H9 (cell line): ENCODE data around the gene TNPO3. TPM values are rescaled to one million over a fixed set of nuclear protein-coding genes. Genes with fewer than 3 reads are reported as not detected.
A peak's percentile ranks its signal among the peaks of the same experiment; 100 is the strongest.

Source experiments
- DNase-seq: peaks from one replicate; pipeline ENCODE4 v3.0.0-alpha.2; 2017
- H2AFZ ChIP-seq: one replicate; pipeline ENCODE4 v1.6.1; 2013; ENCODE audit warnings: mild to moderate bottlenecking, low read length, control low read depth, moderate library complexity
- H2AK5ac ChIP-seq: 2 replicates; pipeline ENCODE4 v1.6.1; 2013; ENCODE audit warnings: low read length, control low read depth, mixed read lengths; ENCODE audit not compliant: insufficient read length
- H2BK120ac ChIP-seq: one replicate; pipeline ENCODE4 v1.6.1; 2013; ENCODE audit warnings: low read depth, mild to moderate bottlenecking, low read length, control low read depth, inconsistent platforms; ENCODE audit not compliant: poor library complexity, severe bottlenecking
- H2BK12ac ChIP-seq: 2 replicates; pipeline ENCODE4 v1.6.1; 2013; ENCODE audit warnings: low read length, control low read depth, mixed read lengths, low read depth; ENCODE audit not compliant: insufficient read length
- H2BK15ac ChIP-seq: 2 replicates; pipeline ENCODE4 v1.6.1; 2013; ENCODE audit warnings: low read depth, low read length, control low read depth
- H2BK20ac ChIP-seq: one replicate; pipeline ENCODE4 v1.6.1; 2013; ENCODE audit warnings: low read depth, mild to moderate bottlenecking, low read length, control low read depth, inconsistent platforms; ENCODE audit not compliant: poor library complexity, severe bottlenecking
- H2BK5ac ChIP-seq: 2 replicates; pipeline ENCODE4 v1.6.1; 2013; ENCODE audit warnings: low read length, control low read depth, mixed read lengths; ENCODE audit not compliant: insufficient read length
- H3K14ac ChIP-seq: 2 replicates; pipeline ENCODE4 v1.6.1; 2013; ENCODE audit warnings: low read length, control low read depth; ENCODE audit not compliant: insufficient read depth
- H3K18ac ChIP-seq: 2 replicates; pipeline ENCODE4 v1.6.1; 2013; ENCODE audit warnings: low read depth, mild to moderate bottlenecking, mixed read lengths, low read length, control low read depth; ENCODE audit not compliant: insufficient read length
- H3K23ac ChIP-seq: 2 replicates; pipeline ENCODE4 v1.6.1; 2013; ENCODE audit warnings: low read length, control low read depth, mixed read lengths, low read depth; ENCODE audit not compliant: insufficient read length
- H3K23me2 ChIP-seq: 2 replicates; pipeline ENCODE4 v1.6.1; 2013; ENCODE audit warnings: low read depth, mild to moderate bottlenecking, mixed read lengths, low read length, control low read depth; ENCODE audit not compliant: insufficient read length, poor library complexity, severe bottlenecking
- H3K27ac ChIP-seq: 2 replicates; pipeline ENCODE4 v1.5.1; 2013; ENCODE audit warnings: low read length, control low read depth, mixed read lengths, low read depth; ENCODE audit not compliant: insufficient read length
- H3K27me3 ChIP-seq: 2 replicates; pipeline ENCODE4 v1.6.1; 2013; ENCODE audit warnings: low read length, control low read depth, inconsistent platforms; ENCODE audit not compliant: insufficient read depth
- H3K4ac ChIP-seq: 2 replicates; pipeline ENCODE4 v1.6.1; 2013; ENCODE audit warnings: low read depth, mild to moderate bottlenecking, control low read depth, inconsistent platforms, low read length, moderate library complexity
- H3K4me1 ChIP-seq: 2 replicates; pipeline ENCODE4 v1.6.1; 2013; ENCODE audit warnings: low read length, control low read depth, inconsistent platforms; ENCODE audit not compliant: insufficient read depth
- H3K4me2 ChIP-seq: 2 replicates; pipeline ENCODE4 v1.6.1; 2013; ENCODE audit warnings: low read length, control low read depth, mixed read lengths; ENCODE audit not compliant: insufficient read length, insufficient read depth
- H3K56ac ChIP-seq: 2 replicates; pipeline ENCODE4 v1.6.1; 2013; ENCODE audit warnings: low read depth, mild to moderate bottlenecking, mixed read lengths, low read length, control low read depth; ENCODE audit not compliant: insufficient read length
- H3K79me1 ChIP-seq: 2 replicates; pipeline ENCODE4 v1.6.1; 2013; ENCODE audit warnings: low read depth, mild to moderate bottlenecking, moderate library complexity, low read length, control low read depth, inconsistent platforms; ENCODE audit not compliant: insufficient read depth, poor library complexity, severe bottlenecking
- H3K79me2 ChIP-seq: 2 replicates; pipeline ENCODE4 v1.6.1; 2013; ENCODE audit warnings: low read length, control low read depth, inconsistent platforms; ENCODE audit not compliant: insufficient read depth
- H3K9ac ChIP-seq: 2 replicates; pipeline ENCODE4 v1.6.1; 2013; ENCODE audit warnings: low read length, control low read depth, mixed read lengths; ENCODE audit not compliant: insufficient read length; ENCODE audit errors: extremely low read depth
- H3K9me3 ChIP-seq: one replicate; pipeline ENCODE4 v1.6.1; 2013; ENCODE audit warnings: low read depth, low read length, inconsistent platforms; ENCODE audit not compliant: control insufficient read depth
- H3T11ph ChIP-seq: one replicate; pipeline ENCODE4 v1.6.1; 2013; ENCODE audit warnings: mild to moderate bottlenecking, low read length, control low read depth, inconsistent platforms
- H4K20me1 ChIP-seq: one replicate; pipeline ENCODE4 v1.6.1; 2013; ENCODE audit not compliant: control insufficient read depth, insufficient read length, insufficient read depth
- H4K5ac ChIP-seq: 2 replicates; pipeline ENCODE4 v1.6.1; 2013; ENCODE audit warnings: low read depth, mild to moderate bottlenecking, mixed read lengths, low read length, control low read depth; ENCODE audit not compliant: insufficient read length
- H4K8ac ChIP-seq: replicated peaks from 2 replicates; pipeline ENCODE4 v1.6.1; 2013; ENCODE audit warnings: low read length, control low read depth, mixed read lengths, low read depth; ENCODE audit not compliant: insufficient read length
- H4K91ac ChIP-seq: 2 replicates; pipeline ENCODE4 v1.6.1; 2013; ENCODE audit warnings: low read depth, mild to moderate bottlenecking, moderate library complexity, mixed read lengths, low read length, control low read depth; ENCODE audit not compliant: insufficient read length
- H3K27ac Mint-ChIP-seq, 3 experiments: 2 replicates in 2 of 3; 3 replicates in 1 of 3; pipeline ENCODE4 v1.8.0; 2020 to 2021; ENCODE audit warnings: mixed read lengths in 3 of 3, mild to moderate bottlenecking in 1 of 3, moderate library complexity in 1 of 3
- H3K27me3 Mint-ChIP-seq: 2 replicates; pipeline ENCODE4 v1.8.0; 2021; ENCODE audit warnings: low read depth, mild to moderate bottlenecking, moderate library complexity, mixed read lengths
- H3K36me3 Mint-ChIP-seq, 3 experiments: 2 replicates in 2 of 3; 3 replicates in 1 of 3; pipeline ENCODE4 v1.8.0; 2020 to 2021; ENCODE audit warnings: low read depth in 3 of 3, mixed read lengths in 3 of 3; ENCODE audit not compliant: insufficient read depth in 1 of 3
- H3K4me1 Mint-ChIP-seq, 2 experiments: 2 replicates each; pipeline ENCODE4 v1.8.0; 2020; ENCODE audit warnings: mixed read lengths in 2 of 2
- H3K4me3 Mint-ChIP-seq, 2 experiments: 2 replicates in 1 of 2; 3 replicates in 1 of 2; pipeline ENCODE4 v1.8.0; 2020 to 2021; ENCODE audit warnings: mild to moderate bottlenecking in 2 of 2, mixed read lengths in 2 of 2, moderate library complexity in 1 of 2
- H3K9me3 Mint-ChIP-seq, 2 experiments: 2 replicates in 1 of 2; 3 replicates in 1 of 2; pipeline ENCODE4 v1.8.0; 2020; ENCODE audit warnings: mild to moderate bottlenecking in 2 of 2, mixed read lengths in 2 of 2, moderate library complexity in 1 of 2
- CTCF ChIP-seq: fragments of 200-600 bp; sonication (generic); conservative IDR thresholded peaks from 3 replicates; pipeline ENCODE4 v1.8.0; 2021; ENCODE audit warnings: antibody characterized with exemption, mild to moderate bottlenecking
- WGBS: extraction: QIAGEN DNeasy Blood & Tissue Kit; methylation state at CpG from one replicate; pipeline ENCODE4 v1.1.7; 2013; ENCODE audit warnings: missing lambda C conversion rate, low lambda C conversion rate, mixed read lengths; ENCODE audit not compliant: insufficient read length; ENCODE audit errors: extremely low coverage; 5-methylcytosine and 5-hydroxymethylcytosine counted together
- total RNA-seq: library from RNA; stranded (reverse); gene quantifications from 2 replicates; pipeline ENCODE4 v1.2.1, GENCODE V29; 2021

Gene TNPO3
- total RNA-seq, 1 experiment from 2014 or later = 90.1 TPM

GRCh38 chr7:128911423-128912031 lies 143.4 kb downstream of the TNPO3 start:
- no peak overlapping the region for H2BK12ac ChIP-seq
- no peak overlapping the region for H4K91ac ChIP-seq
- H4K5ac ChIP-seq = no peak overlapping the region
- H3K14ac ChIP-seq = 0 out of 2 replicates have a peak overlapping the region, but pooled peaks have one; percentile 19
- no peaks in the 10 kb centered on the region for H3K9me3 ChIP-seq
- H3K79me1 ChIP-seq = no peaks in the 10 kb centered on the region
- H2BK5ac ChIP-seq = no peak overlapping the region
- H3K36me3 Mint-ChIP-seq = peaks cover 0 to under 1% (median 0%) of the 10 kb centered on the region in 3 experiments; a peak in 2 of 7 replicates
- H3K23ac ChIP-seq = no peak overlapping the region
- no peak for TF ChIP-seq CTCF
- H3K4me2 ChIP-seq = no peak overlapping the region
- no peak overlapping the region for H2AFZ ChIP-seq
- H3K9me3 Mint-ChIP-seq = peaks cover 0 to 2% of the 10 kb centered on the region in 2 experiments; a peak in 1 of 5 replicates
- no peak overlapping the region for H3K56ac ChIP-seq
- H3K4me1 Mint-ChIP-seq = peaks cover 25 to 37% of the 10 kb centered on the region in 2 experiments
- H2BK120ac ChIP-seq = no peak overlapping the region
- peaks cover 8% of the 10 kb centered on the region; the same call in 1 of the 2 replicates for H3K27me3 ChIP-seq
- no peaks in the 10 kb centered on the region for H4K20me1 ChIP-seq
- no peak overlapping the region for H2BK20ac ChIP-seq
- no peaks in the 10 kb centered on the region for H3K79me2 ChIP-seq
- H3K27me3 Mint-ChIP-seq = peaks cover 29% of the 10 kb centered on the region
- no CpG with 5 or more reads among the region's 8 CpGs for WGBS
- H3K4ac ChIP-seq = no peak overlapping the region
- DNase-seq = peak; percentile 91
- no peak overlapping the region for H4K8ac ChIP-seq
- no peak overlapping the region for H3T11ph ChIP-seq
- no peak overlapping the region for H2BK15ac ChIP-seq
- H3K27ac ChIP-seq = no peak overlapping the region
- peak overlapping the region; percentile 41 for H3K18ac ChIP-seq
- peak overlapping the region; percentile 48 to 90 (median 64); a peak in 4 of 7 replicates for H3K27ac Mint-ChIP-seq
- peaks cover 25% of the 10 kb centered on the region for H3K23me2 ChIP-seq
- no peak overlapping the region for H3K9ac ChIP-seq
- no peak overlapping the region for H2AK5ac ChIP-seq
- H3K4me1 ChIP-seq = peaks cover 7% of the 10 kb centered on the region; the same call in 1 of the 2 replicates
- H3K4me3 Mint-ChIP-seq = peak overlapping the region; percentile 29 to 73; a peak in 4 of 5 replicates
